Measurements from ENCODE around the gene RAB37. TPM values are rescaled to one million over a fixed set of nuclear protein-coding genes. Genes with fewer than 3 reads are reported as not detected.

RAB37 gene
- total and polyA plus RNA-seq, 2 of the 13 experiments (the other 11 are each of a cell fraction or from before 2014, with no cell fraction given) = 0.91 to 3.7 TPM

GRCh38 chr17:74750327-74751069 lies 13.4 kb downstream of the RAB37 start (continued):
- TF ChIP-seq ELF1 (CRISPR knock-in tag; IDR thresholded peaks at IDR 0.05) (peak; percentile 68), ZNF484 (CRISPR knock-in tag; IDR thresholded peaks at IDR 0.05; ENCODE audit: borderline replicate concordance, low read depth) (no peak; the same call in 1 of the 2 replicates), SNAPC5 (CRISPR knock-in tag; IDR thresholded peaks at IDR 0.05; ENCODE audit: borderline replicate concordance) (no peak), KLF11 (CRISPR knock-in tag; IDR thresholded peaks at IDR 0.05) (peak; percentile 60; the same call in 1 of the 2 replicates), BRF2 (CRISPR knock-in tag; IDR thresholded peaks at IDR 0.05) (no peak), ZNF782 (CRISPR knock-in tag; IDR thresholded peaks at IDR 0.05; ENCODE audit: borderline replicate concordance) (peak; percentile 53; the same call in 1 of the 2 replicates), FOXP4 (CRISPR knock-in tag; IDR thresholded peaks at IDR 0.05) (peak; percentile 89), ZNF75D (CRISPR knock-in tag; IDR thresholded peaks at IDR 0.05; ENCODE audit: borderline replicate concordance) (no peak), ETV6 (CRISPR knock-in tag; conservative IDR thresholded peaks at IDR 0.05) (0 out of 2 replicates have a peak, but pooled peaks have one; percentile 38), TEF (CRISPR knock-in tag; IDR thresholded peaks at IDR 0.05) (peak; percentile 70; the same call in 1 of the 2 replicates), ZNF740 (CRISPR knock-in tag; IDR thresholded peaks at IDR 0.05) (peak; percentile 80; the same call in 1 of the 2 replicates), KDM5B (CRISPR knock-in tag; IDR thresholded peaks at IDR 0.05; ENCODE audit: borderline replicate concordance) (peak; percentile 81; the same call in 1 of the 2 replicates), ARNTL (CRISPR knock-in tag; IDR thresholded peaks at IDR 0.05) (peak; percentile 97), ZNF883 (CRISPR knock-in tag; IDR thresholded peaks at IDR 0.05; ENCODE audit: not compliant biosample characterization) (no peak), ZKSCAN1 (IDR thresholded peaks at IDR 0.05; ENCODE audit: low read length) (no peak), TBL1XR1 (IDR thresholded peaks at IDR 0.05; ENCODE audit: borderline replicate concordance, low read length, partially characterized antibody) (peak; percentile 60), NR2F2 (IDR thresholded peaks at IDR 0.05; ENCODE audit: borderline replicate concordance, low read depth) (peak; percentile 30; the same call in 1 of the 2 replicates), ZNF576 (CRISPR knock-in tag; IDR thresholded peaks at IDR 0.05) (no peak), MAZ (IDR thresholded peaks at IDR 0.05; ENCODE audit: borderline replicate concordance, low read depth, low read length) (peak; percentile 80; the same call in 1 of the 2 replicates), MAZ (CRISPR knock-in tag; IDR thresholded peaks at IDR 0.05; ENCODE audit: low read depth) (peak; percentile 94), ZNF136 (CRISPR knock-in tag; IDR thresholded peaks at IDR 0.05; ENCODE audit: low read depth) (no peak; the same call in 1 of the 2 replicates), FOXC1 (CRISPR knock-in tag; IDR thresholded peaks at IDR 0.05; ENCODE audit: borderline replicate concordance) (no peak; the same call in 1 of the 2 replicates), AGO1 (IDR thresholded peaks at IDR 0.05; ENCODE audit: low read depth, low read length, poor library complexity, severe bottlenecking) (no peak)

All from HepG2 (cell line).